Body of pancreas (tissue), 4 donors: ENCODE data around the gene WDR11.

Experiments used
- CTCF ChIP-seq, 7 experiments: fragments of 450-650 bp in 4 of 7; fragments of 200-600 bp in 3 of 7; sonication (generic) in 3 of 7; IDR thresholded peaks; one replicate each; pipeline ENCODE4 v1.5.1; 2016 to 2019; ENCODE audit warnings: antibody characterized with exemption in 7 of 7
- POLR2A ChIP-seq, 3 donors: fragments of 450-650 bp; IDR thresholded peaks; one replicate each; pipeline ENCODE4 v1.6.1; 2016; ENCODE audit warnings: antibody characterized with exemption in 3 of 3, mild to moderate bottlenecking in 2 of 3

GRCh38 chr10:120887482-120887881 is 36.3 kb downstream of the WDR11 start:
- no peak for TF ChIP-seq CTCF (IDR thresholded peaks at IDR 0.05)
- TF ChIP-seq POLR2A (IDR thresholded peaks at IDR 0.05), result no peak
